DMS53 treated with DMSO at 0.1 percent for 48 hours (cell line): ENCODE data around the gene HRCT1.

Source experiments
- DNase-seq: peaks from one replicate; lab custom pipeline; 2025; ENCODE audit not compliant: unreplicated experiment; lab: John Stamatoyannopoulos, UW

The HRCT1 gene

GRCh38 chr9:35940458-35941407 is 34.7 kb downstream of the HRCT1 start:
- DNase-seq, result no peak

GRCh38 chr9:35942286-35942685 is 36.3 kb downstream of the HRCT1 start:
- no peak for DNase-seq

GRCh38 chr9:35944173-35944572 is 38.2 kb downstream of the HRCT1 start:
- DNase-seq, result no peak

GRCh38 chr9:35944841-35945240 is 38.8 kb downstream of the HRCT1 start:
- no peak for DNase-seq

GRCh38 chr9:35945341-35946018 is 39.5 kb downstream of the HRCT1 start:
- DNase-seq, result peak; percentile 87

GRCh38 chr9:35948451-35948850 is 42.4 kb downstream of the HRCT1 start:
- no peak for DNase-seq

- DNase-seq, result no peak
Measured at GRCh38 chr9:35948901-35949318, 42.9 kb downstream of the HRCT1 start.

- DNase-seq, result no peak
Measured at GRCh38 chr9:35951736-35952135, 45.7 kb downstream of the HRCT1 start.

- no peak for DNase-seq
Measured at GRCh38 chr9:35952526-35953191, 46.7 kb downstream of the HRCT1 start.

DNA sequence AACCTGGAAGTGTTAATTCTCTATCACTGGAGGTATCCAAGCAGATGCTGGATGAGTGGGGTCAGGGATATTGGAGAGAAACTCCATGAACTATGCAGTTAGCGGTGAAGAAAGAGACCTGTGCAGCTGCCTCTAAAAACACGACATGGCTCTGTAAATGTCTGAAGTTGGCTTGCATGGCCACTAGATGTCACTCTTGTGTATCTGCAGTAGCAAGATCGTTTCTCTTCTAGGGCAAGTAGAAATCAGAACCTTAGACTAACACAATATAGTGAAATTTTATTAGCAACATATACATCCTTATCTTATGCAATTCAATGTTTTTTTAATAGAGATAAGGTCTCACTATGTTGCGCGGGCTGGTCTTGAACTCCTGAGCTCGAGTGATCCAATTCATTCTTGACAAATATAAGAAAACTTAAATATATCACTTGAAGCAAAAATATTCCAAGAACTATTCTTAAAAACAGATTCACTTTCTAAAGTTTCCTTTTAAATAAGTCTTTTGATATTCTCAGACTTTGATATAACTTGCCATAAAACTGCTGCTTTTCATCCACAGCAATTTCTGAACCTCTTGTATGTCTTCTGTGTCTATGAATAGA is 49.0 kb downstream of the HRCT1 start:
- DNase-seq, result peak; percentile 61

- DNase-seq, result no peak
Measured at GRCh38 chr9:35956651-35957050, 50.6 kb downstream of the HRCT1 start.
